HL-60/S4 (cell line): ENCODE results near the gene CASP10.

Experiments used
- in situ Hi-C: fragments of 300-500 bp; cut with MboI; formaldehyde crosslinking; loops from 2 replicates; pipeline ENCODE4 v1.14.3; 2022; ENCODE audit warnings: low sequenced_read_pairs

The CASP10 gene

DNA sequence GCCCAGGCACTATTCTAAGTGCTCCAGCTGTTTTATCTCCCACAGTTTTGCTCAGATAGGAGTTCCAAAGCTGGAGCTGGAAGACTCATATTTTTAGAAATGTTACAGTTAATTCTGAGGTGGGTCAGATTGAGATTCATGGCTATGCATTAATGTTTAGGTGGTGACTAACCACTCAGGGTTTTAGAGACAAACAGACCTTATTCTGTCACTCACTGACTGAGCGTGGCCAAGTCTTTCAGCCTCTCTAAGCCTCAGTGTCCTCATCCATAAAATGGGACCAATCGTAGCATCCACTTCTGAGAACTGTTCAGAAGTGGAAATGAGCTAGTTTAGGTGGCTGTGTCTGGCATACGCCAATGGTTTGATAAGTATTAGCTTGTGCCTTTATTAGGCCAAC is 73.1 kb downstream of the CASP10 start:
- in situ Hi-C loops: no loop called here

DNA sequence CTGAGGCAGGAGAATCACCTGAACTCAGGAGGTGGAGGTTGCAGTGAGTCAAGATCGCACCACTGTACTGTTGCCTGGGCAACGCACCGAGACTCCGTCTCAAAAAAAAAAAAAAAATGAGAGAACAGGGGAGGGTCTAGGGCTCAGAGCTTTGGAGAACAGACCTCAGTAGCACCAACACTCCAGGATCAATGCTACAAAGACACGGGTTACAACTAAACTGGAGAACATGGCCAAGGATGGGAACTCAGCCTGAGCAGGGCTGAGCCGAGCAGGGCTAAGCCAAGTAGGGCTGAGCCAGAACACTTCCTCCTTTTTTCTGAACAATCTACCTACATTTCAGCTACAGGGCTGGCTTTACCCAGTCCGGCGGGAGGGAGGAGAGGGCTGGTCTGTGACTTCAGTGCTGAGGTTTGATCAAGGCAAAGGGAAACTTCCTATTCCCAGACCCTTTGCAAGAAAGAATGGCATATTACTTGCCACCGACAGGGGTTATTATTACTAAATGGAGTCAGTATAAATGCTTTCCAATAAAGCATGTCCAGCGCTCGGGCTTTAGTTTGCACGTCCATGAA is 74.5 kb downstream of the CASP10 start:
- in situ Hi-C loops: no loop called here

- in situ Hi-C loops: no loop called here
These were observed 75.2 kb downstream of the CASP10 start for GRCh38 chr2:201257956-201258665.

- in situ Hi-C loops: no loop called here
These were observed 76.0 kb downstream of the CASP10 start for GRCh38 chr2:201258666-201259615.

DNA sequence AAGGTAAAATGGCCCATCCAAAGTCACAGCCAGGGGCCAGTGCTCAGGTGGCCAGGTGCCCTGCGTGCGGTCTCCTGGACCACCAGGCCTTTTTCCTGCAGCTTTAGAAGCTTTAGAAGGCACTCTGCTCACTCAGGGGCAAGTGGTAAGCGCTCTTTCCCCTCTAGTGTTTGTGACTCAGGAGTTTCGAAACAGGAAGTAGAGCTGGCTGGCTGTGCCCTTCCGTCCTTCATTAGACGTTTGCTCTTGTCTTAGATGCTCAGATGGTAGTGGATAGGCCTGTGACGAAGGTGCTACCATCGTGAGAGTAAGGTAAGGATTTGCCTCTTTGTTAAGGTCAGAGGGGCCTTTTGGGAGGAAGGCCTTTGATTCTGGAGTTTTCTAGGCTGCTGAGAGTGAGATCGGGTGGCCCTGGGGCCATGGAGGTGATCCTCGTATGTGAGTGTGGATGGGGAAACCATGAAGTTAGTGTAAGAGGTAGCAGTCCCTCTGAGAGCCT is 77.4 kb downstream of the CASP10 start, which contains the start of gene CASP8:
TSS of gene CASP8 (plus strand) at position 235 of the 499 bp plus-strand sequence. CDS start 5,951 bp downstream, outside the sequence.
- in situ Hi-C loops: no loop called here

- in situ Hi-C loops: no loop called here
These were observed 78.5 kb downstream of the CASP10 start for GRCh38 chr2:201261471-201261870.

DNA sequence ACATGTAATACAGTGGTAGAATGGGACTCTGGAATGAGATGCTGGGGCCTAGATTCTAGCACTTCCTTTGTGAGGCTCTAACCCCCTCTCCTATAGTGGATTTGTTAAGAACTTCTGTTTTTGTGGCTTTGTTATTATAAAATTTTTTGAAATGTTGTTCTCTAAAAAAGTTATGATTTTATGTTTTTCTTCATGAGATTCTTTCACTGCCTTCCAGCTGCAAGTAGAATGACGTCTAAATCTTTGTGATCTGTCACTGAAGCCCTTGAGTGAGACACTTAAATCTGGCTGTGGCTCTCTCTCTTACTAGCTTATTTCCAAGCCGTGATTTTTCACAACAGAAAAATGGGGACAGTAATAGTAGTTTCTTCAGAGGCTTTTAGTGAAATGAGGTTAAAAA is 79.0 kb downstream of the CASP10 start:
- in situ Hi-C loops: no loop called here

GRCh38 chr2:201262718-201263117 is 79.8 kb downstream of the CASP10 start:
- in situ Hi-C loops: no loop called here

- in situ Hi-C loops: no loop called here
These were observed 80.8 kb downstream of the CASP10 start for GRCh38 chr2:201263779-201264178.

DNA sequence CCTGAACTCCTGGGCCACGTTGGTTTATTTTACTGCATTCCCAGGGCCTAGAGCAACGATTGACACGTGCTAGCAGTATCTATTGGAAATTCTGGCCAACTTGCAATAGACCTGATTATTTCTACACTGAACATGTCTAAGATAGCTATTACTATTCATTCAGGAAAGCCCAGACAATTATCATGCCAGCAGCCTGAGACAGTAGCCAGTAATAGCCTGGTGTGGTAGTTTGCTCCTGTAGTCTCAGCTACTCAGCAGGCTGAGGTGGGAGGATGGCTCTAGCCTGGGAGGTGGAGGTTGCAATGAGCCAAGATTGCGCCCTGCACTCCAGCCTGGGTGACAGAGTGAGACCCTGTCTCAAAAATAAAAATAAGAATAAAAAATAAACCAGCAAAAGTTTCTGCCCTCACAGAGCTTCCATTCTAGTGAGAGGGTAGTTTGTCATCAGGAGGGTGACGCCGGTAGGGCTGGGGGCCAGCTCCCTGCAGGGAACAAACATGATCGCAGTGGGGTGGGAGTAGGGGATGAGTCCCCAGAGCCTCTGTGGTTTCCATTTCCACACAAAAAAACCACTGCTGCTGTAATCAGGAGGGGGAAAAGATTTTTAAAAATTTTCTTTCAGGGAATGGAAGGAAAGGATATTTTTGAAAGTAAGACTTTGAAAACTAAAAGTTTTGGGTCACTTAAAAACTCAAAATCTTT is 81.7 kb downstream of the CASP10 start:
- in situ Hi-C loops: no loop called here

GRCh38 chr2:201266629-201267028 is 83.7 kb downstream of the CASP10 start:
- in situ Hi-C loops: no loop called here

DNA sequence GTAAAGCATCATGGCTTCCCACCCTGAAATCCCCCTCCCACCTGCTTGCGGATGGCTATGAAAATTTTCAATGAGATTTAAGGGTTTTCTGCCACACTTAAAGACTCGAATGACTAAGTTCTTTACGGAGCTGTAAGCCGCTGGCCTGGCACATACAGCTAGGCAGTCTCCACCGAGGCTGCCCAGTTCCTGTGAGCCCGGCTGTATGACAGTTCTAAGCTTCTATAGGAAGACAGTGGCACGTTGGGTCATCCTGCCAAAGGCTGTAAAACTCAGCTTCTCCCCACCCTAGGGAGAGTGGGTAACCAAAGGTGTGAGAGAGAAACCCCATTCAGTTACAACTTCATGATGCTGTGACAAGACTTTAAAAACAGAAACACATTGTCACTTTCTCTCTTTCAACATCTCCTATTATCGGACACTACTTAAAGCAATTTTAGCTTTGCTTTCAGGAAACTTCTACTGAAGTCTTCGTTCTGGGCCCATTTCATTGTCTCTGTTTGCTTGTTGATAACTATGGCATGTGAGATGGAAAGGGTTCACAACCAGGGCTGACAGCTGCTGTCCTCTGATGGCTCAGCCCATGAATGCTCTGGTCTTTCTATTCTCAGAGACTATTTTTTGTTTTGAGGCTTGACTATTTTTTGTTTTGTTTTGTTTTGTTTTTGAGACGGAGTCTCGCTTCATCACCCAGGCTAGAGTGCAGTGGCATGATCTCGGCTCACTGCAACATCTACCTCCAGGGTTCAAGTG is 84.5 kb downstream of the CASP10 start:
- in situ Hi-C loops: no loop called here

DNA sequence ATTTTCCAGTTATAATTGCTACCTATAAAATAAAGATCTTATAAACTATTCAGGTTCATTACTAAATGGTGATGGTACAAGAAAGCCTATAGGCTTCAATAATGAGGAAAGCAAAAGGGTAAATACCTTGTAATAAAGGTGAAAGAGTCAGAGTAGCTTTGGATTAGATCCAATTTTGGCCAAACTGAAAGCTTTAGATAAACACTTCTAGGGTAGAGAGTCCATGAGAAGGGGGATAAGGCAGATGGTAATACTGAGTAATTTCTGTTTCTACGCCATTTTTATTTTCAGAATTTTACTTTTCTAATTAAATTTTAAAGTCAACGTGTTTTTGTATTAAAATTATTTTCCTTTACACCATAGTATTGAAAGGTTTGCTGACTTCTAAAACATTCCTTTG is 86.8 kb downstream of the CASP10 start:
- in situ Hi-C loops: no loop called here

DNA sequence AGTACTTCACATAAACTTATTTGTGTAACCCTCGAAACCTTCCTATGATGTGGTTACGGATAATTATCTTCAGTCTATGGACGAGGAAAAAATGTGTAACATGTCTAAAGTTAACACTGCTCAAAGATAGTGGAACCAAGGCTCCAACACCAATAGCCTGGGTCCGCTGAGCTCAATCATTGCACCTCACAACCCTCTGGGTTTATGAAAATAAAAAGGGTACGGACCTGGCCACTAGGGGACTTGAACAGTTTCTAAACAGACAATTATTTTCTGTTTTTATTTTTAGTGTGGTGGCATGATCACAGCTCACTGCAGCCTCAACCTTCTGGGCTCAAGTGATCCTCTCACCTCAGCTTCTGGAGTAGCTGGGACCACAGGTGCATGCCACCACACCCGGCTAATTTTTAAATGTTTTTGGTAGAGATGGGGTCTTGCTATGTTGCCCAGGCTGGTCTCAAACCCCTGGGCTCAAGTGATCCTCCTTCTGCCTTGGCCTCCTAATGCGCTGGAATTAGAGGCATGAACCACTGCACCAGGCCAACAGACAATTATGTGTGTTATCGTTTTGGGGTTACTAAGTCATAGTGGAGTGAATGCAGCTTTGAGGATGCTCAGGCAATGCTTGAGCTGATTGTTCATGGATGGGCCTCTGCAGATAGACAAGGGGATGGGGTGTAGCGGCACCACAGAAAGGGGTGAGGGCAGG is 87.5 kb downstream of the CASP10 start:
- in situ Hi-C loops: no loop called here

DNA sequence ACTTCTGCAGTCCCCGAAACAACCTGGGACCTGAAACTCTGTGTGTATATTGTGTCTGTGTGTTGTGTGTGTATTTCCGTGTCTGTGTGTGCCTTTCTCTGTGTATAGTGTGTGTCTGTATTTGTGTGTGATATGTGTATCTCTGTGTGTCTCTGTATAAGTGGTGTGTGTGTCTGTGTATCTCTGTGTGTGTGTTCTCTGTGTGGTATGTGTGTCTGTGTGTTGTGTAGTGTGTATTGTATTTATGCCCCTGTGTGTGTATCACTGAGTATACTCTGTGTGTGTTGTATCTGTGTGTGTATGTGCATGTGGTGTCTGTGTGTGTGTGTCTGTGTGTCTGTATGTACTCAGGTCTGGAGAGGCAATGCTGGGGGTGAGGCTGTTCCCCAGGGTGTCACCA is 89.0 kb downstream of the CASP10 start:
- in situ Hi-C loops: no loop called here

GRCh38 chr2:201273330-201273983 is 90.5 kb downstream of the CASP10 start:
- in situ Hi-C loops: no loop called here

- in situ Hi-C loops: no loop called here
These were observed 92.1 kb downstream of the CASP10 start for GRCh38 chr2:201275069-201275468.

- in situ Hi-C loops: no loop called here
These were observed 93.0 kb downstream of the CASP10 start for GRCh38 chr2:201275990-201276389.

GRCh38 chr2:201276511-201276910 is 93.6 kb downstream of the CASP10 start:
- in situ Hi-C loops: no loop called here
